Measurements from ENCODE around the gene MFSD1. TPM values are rescaled to one million over a fixed set of nuclear protein-coding genes. Genes with fewer than 3 reads are reported as not detected.

The MFSD1 gene
- total RNA-seq, 2 experiments from 2014 or later, result 26.0 to 27.3 TPM

GRCh38 chr3:158783051-158783450 lies 18.8 kb upstream of the MFSD1 start:
- H3K36me3 ChIP-seq (ENCODE audit: insufficient read depth, low read length), result no peaks in the 10 kb centered on the region
- no peaks in the 10 kb centered on the region for H4K20me1 ChIP-seq (ENCODE audit: insufficient read depth, low read length)
- BruUV-seq (replicated peaks), result no TSS peak
- H3K9me2 ChIP-seq (ENCODE audit: insufficient read depth, low read length), result no peaks in the 10 kb centered on the region
- DNase-seq (ENCODE audit: low spot score), result no peak
- intact Hi-C loops (cut with micrococcal nuclease; ENCODE audit: unreplicated experiment), result no loop called here
- H3K4me3 ChIP-seq (ENCODE audit: low read depth, low read length, poor library complexity, severe bottlenecking), result no peak overlapping the region
- no peaks in the 10 kb centered on the region for H3K4me1 ChIP-seq (ENCODE audit: insufficient read depth, low read length, poor library complexity, severe bottlenecking)
- ChIA-PET POLR2A (interaction anchor here (0.6 to 1.1 kb wide), 3 partner anchors 31 to 1255 kb away, joined by 3 read pairs; no protein-coding TSS in a partner anchor), CTCF (ENCODE audit: unreplicated experiment) (no interaction called here)
- no peak overlapping the region for H2AFZ ChIP-seq (ENCODE audit: low read length)
- H3K4me2 ChIP-seq (ENCODE audit: low read length), result no peak overlapping the region
- no peak overlapping the region for H3K27ac ChIP-seq (ENCODE audit: low read depth, low read length, poor library complexity, severe bottlenecking)
- no peaks in the 10 kb centered on the region for H3K79me2 ChIP-seq (ENCODE audit: insufficient read depth, low read depth, low read length)
- H3K9me3 ChIP-seq (ENCODE audit: low read length), result no peaks in the 10 kb centered on the region
- TF ChIP-seq EZH2phosphoT487 (IDR thresholded peaks at IDR 0.05; ENCODE audit: borderline replicate concordance, low read depth, low read length), result no peak
- TF ChIP-seq CTCF (conservative IDR thresholded peaks at IDR 0.05; ENCODE audit: low read length), result no peak

- no peaks in the 10 kb centered on the region for H3K9me3 ChIP-seq (ENCODE audit: low read length)
- no peak overlapping the region for H3K4me2 ChIP-seq (ENCODE audit: low read length)
- intact Hi-C loops (cut with micrococcal nuclease; ENCODE audit: unreplicated experiment), result no loop called here
- no peaks in the 10 kb centered on the region for H3K4me1 ChIP-seq (ENCODE audit: insufficient read depth, low read length, poor library complexity, severe bottlenecking)
- TF ChIP-seq EZH2phosphoT487 (IDR thresholded peaks at IDR 0.05; ENCODE audit: borderline replicate concordance, low read depth, low read length), result no peak
- no peak for TF ChIP-seq CTCF (conservative IDR thresholded peaks at IDR 0.05; ENCODE audit: low read length)
- no peaks in the 10 kb centered on the region for H4K20me1 ChIP-seq (ENCODE audit: insufficient read depth, low read length)
- no peak overlapping the region for H3K4me3 ChIP-seq (ENCODE audit: low read depth, low read length, poor library complexity, severe bottlenecking)
- no TSS peak for BruUV-seq (replicated peaks)
- no peak overlapping the region for H3K27ac ChIP-seq (ENCODE audit: low read depth, low read length, poor library complexity, severe bottlenecking)
- DNase-seq (ENCODE audit: low spot score), result no peak
- H3K79me2 ChIP-seq (ENCODE audit: insufficient read depth, low read depth, low read length), result no peaks in the 10 kb centered on the region
- no peaks in the 10 kb centered on the region for H3K36me3 ChIP-seq (ENCODE audit: insufficient read depth, low read length)
- no peaks in the 10 kb centered on the region for H3K9me2 ChIP-seq (ENCODE audit: insufficient read depth, low read length)
- ChIA-PET POLR2A (no interaction called here), CTCF (ENCODE audit: unreplicated experiment) (no interaction called here)
- no peak overlapping the region for H2AFZ ChIP-seq (ENCODE audit: low read length)
These were observed 15.9 kb upstream of the MFSD1 start for GRCh38 chr3:158785972-158786371.

- H3K9me2 ChIP-seq (ENCODE audit: insufficient read depth, low read length), result no peaks in the 10 kb centered on the region
- TF ChIP-seq CTCF (conservative IDR thresholded peaks at IDR 0.05; ENCODE audit: low read length) (no peak), EZH2phosphoT487 (IDR thresholded peaks at IDR 0.05; ENCODE audit: borderline replicate concordance, low read depth, low read length) (no peak)
- intact Hi-C loops (cut with micrococcal nuclease; ENCODE audit: unreplicated experiment), result no loop called here
- H3K9me3 ChIP-seq (ENCODE audit: low read length), result no peaks in the 10 kb centered on the region
- CTCF ChIA-PET (ENCODE audit: unreplicated experiment), result no interaction called here
- H2AFZ ChIP-seq (ENCODE audit: low read length), result no peak overlapping the region
- no peak overlapping the region for H3K4me3 ChIP-seq (ENCODE audit: low read depth, low read length, poor library complexity, severe bottlenecking)
- BruUV-seq (replicated peaks), result no TSS peak
- H3K4me2 ChIP-seq (ENCODE audit: low read length), result no peak overlapping the region
- DNase-seq (ENCODE audit: low spot score), result no peak
- H3K36me3 ChIP-seq (ENCODE audit: insufficient read depth, low read length), result no peaks in the 10 kb centered on the region
- no peaks in the 10 kb centered on the region for H3K79me2 ChIP-seq (ENCODE audit: insufficient read depth, low read depth, low read length)
- no peak overlapping the region for H3K27ac ChIP-seq (ENCODE audit: low read depth, low read length, poor library complexity, severe bottlenecking)
- POLR2A ChIA-PET, result interaction anchor here (0.6 kb wide), 1 partner anchor 8 kb away, joined by 3 read pairs; no protein-coding TSS in a partner anchor
- no peaks in the 10 kb centered on the region for H4K20me1 ChIP-seq (ENCODE audit: insufficient read depth, low read length)
- H3K4me1 ChIP-seq (ENCODE audit: insufficient read depth, low read length, poor library complexity, severe bottlenecking), result no peaks in the 10 kb centered on the region
These were observed 13.4 kb upstream of the MFSD1 start for GRCh38 chr3:158788446-158788845.
